ENCODE results near the gene C3orf20. TPM values are rescaled to one million over a fixed set of nuclear protein-coding genes. Genes with fewer than 3 reads are reported as not detected.
"Not testable (repeated sequence)": the region's sequence is repeated elsewhere in the genome, so short reads cannot be mapped to it uniquely, and the experiment has no call there.

Gene C3orf20
- total RNA-seq, 1 donor from 2014 or later, result 0.13 TPM

DNA sequence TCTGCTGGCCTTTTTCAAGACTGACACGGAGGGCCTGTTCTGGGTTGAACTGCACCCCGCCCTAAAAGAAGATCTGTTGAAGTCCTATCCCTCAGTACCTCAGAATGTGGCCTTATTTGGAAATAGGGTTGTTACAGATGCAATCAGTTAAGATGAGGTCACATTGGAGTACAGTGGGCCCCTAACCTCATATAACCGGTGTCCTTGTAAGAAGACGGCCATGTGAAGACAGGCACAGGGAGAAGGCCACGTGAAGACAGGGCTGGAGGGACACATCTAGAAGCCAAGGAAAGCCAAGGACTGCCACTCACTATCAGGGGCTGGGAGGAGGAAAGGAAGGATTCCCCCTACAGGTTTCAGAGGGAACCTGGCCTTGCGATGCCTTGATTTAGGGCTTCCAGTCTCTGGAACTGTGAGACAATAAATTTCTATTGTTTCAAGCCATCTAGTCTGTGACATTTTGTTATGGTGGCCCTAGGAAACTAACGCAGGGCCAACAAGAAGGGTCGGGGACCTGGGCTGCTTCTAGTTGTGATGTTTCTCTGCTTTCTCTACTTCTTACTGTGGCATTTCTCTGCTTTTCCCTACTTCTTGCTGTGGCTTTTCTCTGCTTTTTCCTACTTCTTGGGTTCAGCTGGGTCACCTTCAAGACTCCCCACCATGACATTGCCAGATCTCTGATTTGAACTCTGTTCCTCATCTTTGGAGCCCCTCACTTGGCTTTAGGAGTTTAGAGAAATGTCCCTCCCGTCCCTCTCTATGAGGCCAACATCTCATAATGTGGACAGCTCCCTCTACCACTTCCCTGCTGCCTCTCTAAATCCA, 28.1 kb upstream of the C3orf20 start:
- H3K36me3 ChIP-seq (ENCODE audit: control insufficient read depth, insufficient read depth, low read length), result no peaks in the 10 kb centered on the region
- TF ChIP-seq, protein P1, sequence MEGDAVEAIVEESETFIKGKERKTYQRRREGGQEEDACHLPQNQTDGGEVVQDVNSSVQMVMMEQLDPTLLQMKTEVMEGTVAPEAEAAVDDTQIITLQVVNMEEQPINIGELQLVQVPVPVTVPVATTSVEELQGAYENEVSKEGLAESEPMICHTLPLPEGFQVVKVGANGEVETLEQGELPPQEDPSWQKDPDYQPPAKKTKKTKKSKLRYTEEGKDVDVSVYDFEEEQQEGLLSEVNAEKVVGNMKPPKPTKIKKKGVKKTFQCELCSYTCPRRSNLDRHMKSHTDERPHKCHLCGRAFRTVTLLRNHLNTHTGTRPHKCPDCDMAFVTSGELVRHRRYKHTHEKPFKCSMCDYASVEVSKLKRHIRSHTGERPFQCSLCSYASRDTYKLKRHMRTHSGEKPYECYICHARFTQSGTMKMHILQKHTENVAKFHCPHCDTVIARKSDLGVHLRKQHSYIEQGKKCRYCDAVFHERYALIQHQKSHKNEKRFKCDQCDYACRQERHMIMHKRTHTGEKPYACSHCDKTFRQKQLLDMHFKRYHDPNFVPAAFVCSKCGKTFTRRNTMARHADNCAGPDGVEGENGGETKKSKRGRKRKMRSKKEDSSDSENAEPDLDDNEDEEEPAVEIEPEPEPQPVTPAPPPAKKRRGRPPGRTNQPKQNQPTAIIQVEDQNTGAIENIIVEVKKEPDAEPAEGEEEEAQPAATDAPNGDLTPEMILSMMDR (IDR thresholded peaks at IDR 0.05; ENCODE audit: insufficient read depth, low read length, poor library complexity, severe bottlenecking), result no peak
- peaks cover 7% of the 10 kb centered on the region for H3K27me3 ChIP-seq (ENCODE audit: control insufficient read depth, insufficient read depth, low read length)
- no peak for DNase-seq (ENCODE audit: low read depth)
- no peak overlapping the region for H3K4me3 ChIP-seq (ENCODE audit: low read depth, low read length)

DNA sequence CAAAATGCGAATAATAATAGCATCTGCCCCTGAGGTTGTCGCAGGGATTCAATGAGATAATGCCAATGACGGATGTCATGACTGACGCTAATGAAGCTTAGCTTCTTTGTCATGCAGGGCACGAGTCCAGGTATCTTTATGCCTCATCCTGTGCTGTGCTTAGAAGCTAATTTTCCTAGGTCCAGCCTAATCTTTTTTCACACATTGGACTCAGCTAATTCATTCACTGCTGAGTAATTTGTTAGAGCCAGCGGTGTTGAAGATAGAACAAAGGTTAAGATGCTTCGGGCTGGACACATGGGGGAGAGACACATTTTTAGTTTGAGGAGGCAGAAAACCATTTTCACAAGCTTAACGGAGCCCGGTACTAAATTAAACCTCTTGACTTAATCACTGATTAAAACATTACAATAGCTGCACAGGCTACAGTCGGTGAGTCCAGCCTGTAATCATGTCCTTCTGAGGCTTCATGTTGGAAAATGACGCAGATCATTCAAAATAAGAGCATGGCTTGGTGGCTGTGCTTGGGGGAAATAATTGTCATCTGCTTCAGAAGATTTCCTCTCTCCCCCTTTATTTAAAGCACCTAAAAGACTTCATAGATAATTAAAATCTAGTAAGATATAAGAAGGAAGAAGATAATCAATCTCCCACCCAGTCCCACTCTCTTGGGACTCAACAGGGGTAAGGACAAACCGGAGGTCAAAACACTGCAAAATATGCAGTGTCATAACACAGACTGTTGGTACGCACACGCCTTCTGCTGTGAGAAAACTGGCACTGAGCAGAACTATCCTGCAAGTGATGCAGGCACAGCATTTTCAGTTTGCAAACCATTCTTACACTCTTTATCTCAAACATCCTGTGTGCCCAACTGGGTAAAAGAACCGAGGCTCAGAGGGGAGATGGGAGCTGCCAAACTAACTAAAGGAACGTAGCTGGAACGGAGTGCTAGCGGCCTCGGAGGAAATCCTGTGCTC, 26.7 kb upstream of the C3orf20 start:
- Histone ChIP-seq H3K36me3 (ENCODE audit: control insufficient read depth, insufficient read depth, low read length) (no peaks in the 10 kb centered on the region), H3K27me3 (ENCODE audit: control insufficient read depth, insufficient read depth, low read length) (peaks cover 7% of the 10 kb centered on the region), H3K4me3 (ENCODE audit: low read depth, low read length) (no peak overlapping the region)
- DNase-seq (ENCODE audit: low read depth), result no peak
- TF ChIP-seq, protein P1 (IDR thresholded peaks at IDR 0.05; ENCODE audit: insufficient read depth, low read length, poor library complexity, severe bottlenecking), result no peak

DNA sequence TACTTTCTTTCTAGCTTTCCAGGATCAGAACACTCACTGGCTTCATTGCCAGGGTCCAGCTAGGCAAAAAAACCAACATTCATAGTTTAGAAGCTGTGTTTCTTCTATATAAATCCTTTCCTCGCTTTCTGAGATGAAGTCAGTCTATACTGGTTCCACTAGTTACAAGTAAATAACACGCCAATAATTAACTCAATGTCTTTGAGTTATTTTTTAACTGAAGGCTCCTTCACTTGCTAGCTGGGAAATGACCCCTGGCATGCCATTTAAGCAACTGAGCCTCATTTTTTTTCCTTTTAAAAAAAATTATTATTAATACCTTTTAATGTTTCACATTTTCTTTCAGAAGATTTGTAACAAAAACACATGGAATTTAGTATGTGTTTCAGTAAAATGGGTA, 25.5 kb upstream of the C3orf20 start:
- Histone ChIP-seq H3K36me3 (ENCODE audit: control insufficient read depth, insufficient read depth, low read length) (no peaks in the 10 kb centered on the region), H3K4me3 (ENCODE audit: low read depth, low read length) (no peak overlapping the region), H3K27me3 (ENCODE audit: control insufficient read depth, insufficient read depth, low read length) (peaks cover 3% of the 10 kb centered on the region)
- TF ChIP-seq, protein P1 (IDR thresholded peaks at IDR 0.05; ENCODE audit: insufficient read depth, low read length, poor library complexity, severe bottlenecking), result no peak
- DNase-seq (ENCODE audit: low read depth), result no peak

DNA sequence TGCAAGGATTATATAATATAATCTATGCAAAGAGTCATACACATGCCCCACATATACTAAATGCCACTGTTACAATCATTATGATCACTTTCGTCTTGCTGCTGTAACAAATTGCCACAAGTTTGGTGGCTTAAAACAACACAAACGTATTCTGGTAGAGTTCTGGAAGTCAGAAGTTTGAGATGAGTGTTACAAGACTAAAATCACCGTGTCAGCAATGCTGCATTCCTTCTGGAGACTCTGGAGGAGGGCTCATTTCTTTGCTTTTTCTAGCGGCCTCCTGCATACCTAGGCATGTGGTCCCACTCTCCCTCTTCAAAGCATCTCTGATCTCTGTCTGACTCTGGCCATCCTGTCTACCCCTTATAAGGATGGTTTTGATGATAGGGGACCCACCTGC, 24.7 kb upstream of the C3orf20 start:
- TF ChIP-seq, protein P1 (IDR thresholded peaks at IDR 0.05; ENCODE audit: insufficient read depth, low read length, poor library complexity, severe bottlenecking), result no peak
- H3K36me3 ChIP-seq (ENCODE audit: control insufficient read depth, insufficient read depth, low read length), result no peaks in the 10 kb centered on the region
- peaks cover 3% of the 10 kb centered on the region for H3K27me3 ChIP-seq (ENCODE audit: control insufficient read depth, insufficient read depth, low read length)
- DNase-seq (ENCODE audit: low read depth), result no peak
- H3K4me3 ChIP-seq (ENCODE audit: low read depth, low read length), result no peak overlapping the region

DNA sequence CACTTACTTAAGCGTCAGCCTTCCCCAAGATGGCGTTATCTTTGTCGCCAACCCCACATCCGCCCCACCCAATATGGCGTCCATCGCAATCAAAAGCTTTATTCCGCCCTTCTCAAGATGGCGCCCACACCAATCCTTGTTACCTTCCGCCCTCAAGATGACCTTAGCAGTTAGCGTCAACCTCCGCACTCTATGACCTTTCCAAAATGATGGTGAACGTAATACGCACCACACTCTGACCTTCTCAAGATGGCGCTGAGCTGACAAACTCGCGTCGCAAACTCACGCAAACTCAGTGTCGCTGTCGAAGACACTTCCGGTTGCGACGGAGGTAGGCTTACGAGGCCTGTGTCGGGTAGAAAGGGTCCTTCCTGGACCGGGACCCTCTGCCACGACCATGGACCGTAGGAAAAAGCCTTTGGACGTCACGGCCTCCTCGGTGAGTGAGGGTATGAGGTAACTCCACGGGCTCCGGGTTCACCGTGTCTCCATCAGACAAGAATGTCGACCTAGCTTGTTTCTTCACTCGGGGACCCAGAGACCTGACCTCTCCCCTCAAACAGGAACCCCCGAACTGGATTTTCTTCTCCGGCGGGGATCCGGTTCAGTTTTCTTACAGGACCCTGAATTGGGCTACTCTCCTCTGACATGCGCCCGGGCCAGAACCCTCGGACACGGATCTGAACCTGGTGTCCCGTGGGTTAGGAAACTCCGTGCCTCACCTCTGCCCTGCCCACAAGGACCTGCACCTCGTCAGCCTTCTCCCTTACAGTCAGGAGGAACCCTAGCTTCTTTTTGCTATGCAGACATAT, 23.3 kb upstream of the C3orf20 start, which contains the start of gene CCDC174:
Gene CCDC174 (plus strand): TSS at position 323 of the 812 bp plus-strand sequence. CDS start 75 bp downstream, at position 398.
- H3K27me3 ChIP-seq (ENCODE audit: control insufficient read depth, insufficient read depth, low read length), result no peaks in the 10 kb centered on the region
- no peaks in the 10 kb centered on the region for H3K36me3 ChIP-seq (ENCODE audit: control insufficient read depth, insufficient read depth, low read length)
- peak within 1 kb of the TSS; percentile 75 for H3K4me3 ChIP-seq (ENCODE audit: low read depth, low read length)
- peak; percentile 97 for DNase-seq (ENCODE audit: low read depth)
- TF ChIP-seq, protein P1 (IDR thresholded peaks at IDR 0.05; ENCODE audit: insufficient read depth, low read length, poor library complexity, severe bottlenecking), result no peak

DNA sequence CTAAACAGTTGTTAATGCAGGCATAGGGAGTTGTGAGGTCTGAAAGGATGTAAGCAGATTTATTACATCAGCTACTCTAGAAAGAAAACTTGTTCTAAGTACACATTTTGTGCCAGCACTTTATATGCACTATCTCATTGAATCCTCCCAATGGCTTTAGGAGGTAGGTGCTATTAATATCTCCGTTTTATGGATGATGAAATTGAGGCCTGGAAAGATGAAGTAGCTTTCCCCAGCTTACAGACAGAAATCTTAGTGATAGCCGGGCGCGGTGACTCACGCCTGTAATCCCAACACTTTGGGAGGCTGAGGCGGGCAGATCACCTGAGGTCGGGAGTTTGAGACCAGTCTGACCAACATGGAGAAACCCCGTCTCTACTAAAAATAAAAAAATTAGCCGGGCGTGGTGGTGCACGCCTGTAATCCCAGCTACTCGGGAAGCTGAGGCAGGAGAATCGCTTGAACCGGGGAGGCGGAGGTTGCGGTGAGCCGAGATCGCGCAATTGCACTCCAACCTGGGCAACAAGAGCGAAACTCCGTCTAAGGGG, 22.5 kb upstream of the C3orf20 start:
- peak overlapping the region; percentile 75 for H3K4me3 ChIP-seq (ENCODE audit: low read depth, low read length)
- DNase-seq (ENCODE audit: low read depth); H3K27me3 ChIP-seq (ENCODE audit: control insufficient read depth, insufficient read depth, low read length); H3K36me3 ChIP-seq (ENCODE audit: control insufficient read depth, insufficient read depth, low read length): not testable (repeated sequence)

Data from kidney epithelial cell (primary cell).